HFF-Myc (cell line): ENCODE results near the gene POLDIP3.
A peak's percentile ranks its signal among the peaks of the same experiment; 100 is the strongest.

Source experiments
- DNase-seq: peaks from one replicate; pipeline ENCODE4 v3.0.0-alpha.2; 2011; ENCODE audit warnings: low read depth; ENCODE audit errors: extremely low read depth
- H3K4me3 ChIP-seq: replicated peaks from 2 replicates; pipeline ENCODE4 v1.5.1; 2011; ENCODE audit warnings: low read depth, mild to moderate bottlenecking, control low read depth, low read length
- TF ChIP-seq, protein P1 (sequence below): IDR thresholded peaks from 2 replicates; pipeline ENCODE4 v1.5.1; 2012; ENCODE audit warnings: mild to moderate bottlenecking, low read depth, low read length, control low read depth; ENCODE audit errors: missing control alignments

POLDIP3 gene

DNA sequence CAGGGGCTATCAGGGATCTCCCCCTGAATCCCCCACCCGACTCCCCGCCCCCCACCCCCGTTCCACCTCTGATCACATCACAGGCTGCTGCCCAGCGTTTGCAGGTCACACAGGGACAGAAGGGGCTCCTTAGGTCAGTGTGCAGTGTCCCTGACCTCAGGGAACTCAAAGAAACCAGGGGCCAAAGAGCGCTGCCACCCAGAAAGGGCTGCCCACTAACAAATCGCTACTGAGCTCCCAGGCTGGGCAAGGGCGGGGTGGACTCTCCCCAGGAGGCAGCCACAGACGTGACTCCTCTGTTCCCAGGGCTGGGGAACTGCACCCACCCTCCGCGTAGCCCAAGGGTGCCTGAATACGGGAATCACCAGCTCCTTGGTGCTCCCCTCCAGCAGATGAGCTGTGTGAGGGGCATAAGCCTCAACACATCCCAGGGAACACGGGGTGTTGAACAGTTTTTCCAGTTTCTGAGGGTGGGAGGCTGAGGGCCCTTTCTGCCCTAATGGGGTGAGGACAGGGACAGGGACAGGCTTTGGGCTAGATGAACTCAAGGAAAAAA lies 9.9 kb upstream of the POLDIP3 start:
- H3K4me3 ChIP-seq, result no peak overlapping the region
- DNase-seq, result no peak
- TF ChIP-seq, protein P1, sequence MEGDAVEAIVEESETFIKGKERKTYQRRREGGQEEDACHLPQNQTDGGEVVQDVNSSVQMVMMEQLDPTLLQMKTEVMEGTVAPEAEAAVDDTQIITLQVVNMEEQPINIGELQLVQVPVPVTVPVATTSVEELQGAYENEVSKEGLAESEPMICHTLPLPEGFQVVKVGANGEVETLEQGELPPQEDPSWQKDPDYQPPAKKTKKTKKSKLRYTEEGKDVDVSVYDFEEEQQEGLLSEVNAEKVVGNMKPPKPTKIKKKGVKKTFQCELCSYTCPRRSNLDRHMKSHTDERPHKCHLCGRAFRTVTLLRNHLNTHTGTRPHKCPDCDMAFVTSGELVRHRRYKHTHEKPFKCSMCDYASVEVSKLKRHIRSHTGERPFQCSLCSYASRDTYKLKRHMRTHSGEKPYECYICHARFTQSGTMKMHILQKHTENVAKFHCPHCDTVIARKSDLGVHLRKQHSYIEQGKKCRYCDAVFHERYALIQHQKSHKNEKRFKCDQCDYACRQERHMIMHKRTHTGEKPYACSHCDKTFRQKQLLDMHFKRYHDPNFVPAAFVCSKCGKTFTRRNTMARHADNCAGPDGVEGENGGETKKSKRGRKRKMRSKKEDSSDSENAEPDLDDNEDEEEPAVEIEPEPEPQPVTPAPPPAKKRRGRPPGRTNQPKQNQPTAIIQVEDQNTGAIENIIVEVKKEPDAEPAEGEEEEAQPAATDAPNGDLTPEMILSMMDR, result no peak

DNA sequence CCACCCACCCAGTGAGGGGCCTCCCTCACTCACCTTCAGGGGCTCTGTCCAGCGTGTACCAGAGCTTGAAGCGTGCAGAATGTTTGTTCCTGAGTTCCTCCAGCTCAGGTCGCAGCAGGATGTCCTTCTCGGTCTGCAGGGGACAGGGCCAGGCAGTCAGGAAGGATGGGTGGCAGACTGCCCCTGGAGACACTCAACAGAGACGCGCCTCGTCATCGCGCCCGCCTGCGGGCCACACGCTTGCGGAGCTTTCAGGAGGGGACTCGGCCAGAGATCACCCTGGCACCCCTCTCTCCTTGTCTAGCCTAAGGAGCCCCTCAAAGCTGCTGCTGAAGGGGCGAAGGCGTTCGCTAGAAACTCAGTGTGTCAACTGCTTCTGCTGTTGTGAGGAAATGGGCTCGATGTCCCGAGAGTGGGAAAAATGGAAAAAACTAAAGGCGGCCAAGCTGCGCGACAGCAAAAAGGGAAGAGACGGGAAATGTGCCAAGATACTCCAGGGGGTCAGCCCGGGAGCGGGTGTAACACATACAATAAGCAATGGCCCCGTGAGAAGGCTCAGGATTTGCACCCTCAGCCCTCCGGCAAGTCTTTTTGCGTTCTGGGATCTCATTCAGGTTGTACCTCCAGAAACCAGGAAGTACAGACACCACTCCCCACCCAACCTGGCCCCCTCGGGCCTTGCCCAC lies 9.2 kb upstream of the POLDIP3 start:
- DNase-seq, result no peak
- no peak overlapping the region for H3K4me3 ChIP-seq
- TF ChIP-seq, protein P1, result no peak

DNA sequence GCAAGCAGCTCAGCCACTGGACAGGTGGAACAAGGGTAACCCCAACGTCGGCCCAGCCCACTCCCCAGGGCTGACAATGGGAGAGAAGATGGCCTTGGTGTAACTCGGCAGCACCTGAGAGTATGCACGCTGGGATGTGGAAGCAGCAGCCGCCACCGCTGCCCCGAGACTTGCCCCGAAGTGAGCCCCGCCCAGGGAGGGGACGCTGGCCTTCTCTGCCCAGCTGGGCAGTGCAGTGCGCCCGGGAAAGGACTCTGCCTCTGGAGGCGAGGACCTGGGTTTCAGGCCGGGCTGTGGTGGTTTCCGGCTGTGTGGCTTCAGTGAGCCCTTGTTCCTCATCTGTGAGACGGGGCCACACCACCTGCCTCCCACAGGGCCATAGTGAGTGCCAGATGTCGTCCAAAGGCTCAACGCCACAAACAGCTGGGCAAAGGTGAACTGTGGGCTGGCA lies 8.6 kb upstream of the POLDIP3 start:
- no peak overlapping the region for H3K4me3 ChIP-seq
- TF ChIP-seq, protein P1, result no peak
- no peak for DNase-seq

DNA sequence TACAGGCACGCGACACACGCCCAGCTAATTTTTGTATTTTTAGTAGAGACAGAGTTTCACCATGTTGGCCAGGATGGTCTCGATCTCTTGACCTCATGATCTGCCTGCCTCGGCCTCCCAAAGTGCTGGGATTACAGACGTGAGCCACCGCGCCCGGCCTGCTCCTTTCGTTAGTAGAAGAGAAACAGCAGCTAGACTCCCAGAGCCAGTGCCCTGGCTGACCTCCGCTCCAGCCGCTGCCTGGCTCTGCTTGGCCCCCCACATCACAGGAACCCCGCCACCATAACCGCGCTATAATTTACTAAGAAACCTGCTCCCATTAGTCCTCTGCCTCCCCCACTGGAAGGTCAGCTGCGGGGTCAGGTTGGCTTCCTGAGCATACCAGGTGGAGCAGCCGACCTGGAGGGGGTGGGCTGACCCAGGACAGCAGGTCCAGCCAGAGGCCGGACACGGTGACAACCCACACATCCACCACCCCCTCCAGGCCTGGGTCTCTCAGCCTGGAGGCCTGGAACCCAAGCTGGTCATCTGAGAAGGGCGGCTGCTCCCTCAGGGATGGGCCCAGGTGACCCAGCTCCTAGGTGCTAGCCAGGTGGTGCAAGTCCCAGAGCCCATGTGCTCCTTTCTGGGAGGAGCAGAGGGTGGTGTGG lies 7.5 kb upstream of the POLDIP3 start:
- TF ChIP-seq, protein P1, result no peak
- no peak for DNase-seq
- no peak overlapping the region for H3K4me3 ChIP-seq

DNA sequence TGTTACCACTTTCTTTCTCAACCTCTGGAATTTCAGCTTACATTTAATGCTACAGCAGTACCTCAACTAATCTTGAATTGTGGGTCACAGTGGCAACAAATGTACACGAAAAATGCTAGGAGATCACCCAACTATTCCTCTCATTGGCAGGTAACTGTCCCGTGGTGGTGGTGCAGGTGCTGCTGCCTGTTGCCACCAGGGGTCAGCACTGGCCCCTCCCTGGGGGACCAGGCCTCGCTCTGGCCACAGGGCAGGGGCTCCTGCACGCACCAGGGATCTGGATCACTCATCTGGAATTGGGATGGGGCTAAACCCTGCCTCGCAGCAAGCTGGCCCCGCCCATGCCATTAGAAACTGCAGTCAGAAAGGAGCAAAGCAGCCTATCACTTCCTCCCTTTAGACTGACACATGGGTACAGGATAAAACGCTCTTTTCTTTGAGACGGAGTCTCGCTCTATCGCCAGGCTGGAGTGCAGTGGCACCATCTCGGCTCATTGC lies 6.9 kb upstream of the POLDIP3 start:
- peak; percentile 61 for DNase-seq
- TF ChIP-seq, protein P1, result peak; percentile 95
- no peak overlapping the region for H3K4me3 ChIP-seq

DNA sequence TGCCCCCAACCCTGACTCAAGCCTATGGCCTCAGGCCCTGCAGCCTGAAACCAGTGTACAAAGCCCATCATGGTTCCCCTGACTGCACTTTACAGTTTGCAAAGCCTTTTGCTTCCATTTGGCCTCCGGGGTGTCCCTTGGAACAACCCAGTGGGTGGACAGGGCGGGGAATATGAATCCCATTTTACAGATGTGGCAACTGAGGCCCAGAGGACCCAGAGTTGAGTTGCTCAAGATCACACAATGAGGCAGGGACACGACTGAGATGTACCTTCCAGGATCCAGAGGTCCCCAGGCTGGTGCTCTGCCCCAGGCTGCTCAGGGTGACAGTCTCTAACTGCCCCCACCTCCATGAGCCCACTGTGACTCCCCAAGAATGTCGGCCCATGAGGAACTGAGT lies 5.4 kb upstream of the POLDIP3 start:
- no peak for DNase-seq
- TF ChIP-seq, protein P1, result no peak
- no peak overlapping the region for H3K4me3 ChIP-seq
